DOHH2 (cell line): ENCODE data around the gene IST1.

Source experiments
- EZH2phosphoT487 ChIP-seq: fragments of 200-600 bp; sonication (generic); IDR thresholded peaks from 2 replicates; pipeline ENCODE4 v1.6.1; 2017; ENCODE audit warnings: borderline replicate concordance, mild to moderate bottlenecking, antibody characterized with exemption, low read length, moderate library complexity, mixed read lengths
- TF ChIP-seq, protein P1 (sequence below): fragments of 200-600 bp; sonication (generic); IDR thresholded peaks from one replicate; pipeline ENCODE4 v1.5.1; 2014; ENCODE audit warnings: antibody characterized with exemption, mild to moderate bottlenecking, low read depth, low read length; ENCODE audit not compliant: poor library complexity, severe bottlenecking

GRCh38 chr16:71963125-71963875 lies 68.0 kb downstream of the IST1 start:
- TF ChIP-seq, protein P1, sequence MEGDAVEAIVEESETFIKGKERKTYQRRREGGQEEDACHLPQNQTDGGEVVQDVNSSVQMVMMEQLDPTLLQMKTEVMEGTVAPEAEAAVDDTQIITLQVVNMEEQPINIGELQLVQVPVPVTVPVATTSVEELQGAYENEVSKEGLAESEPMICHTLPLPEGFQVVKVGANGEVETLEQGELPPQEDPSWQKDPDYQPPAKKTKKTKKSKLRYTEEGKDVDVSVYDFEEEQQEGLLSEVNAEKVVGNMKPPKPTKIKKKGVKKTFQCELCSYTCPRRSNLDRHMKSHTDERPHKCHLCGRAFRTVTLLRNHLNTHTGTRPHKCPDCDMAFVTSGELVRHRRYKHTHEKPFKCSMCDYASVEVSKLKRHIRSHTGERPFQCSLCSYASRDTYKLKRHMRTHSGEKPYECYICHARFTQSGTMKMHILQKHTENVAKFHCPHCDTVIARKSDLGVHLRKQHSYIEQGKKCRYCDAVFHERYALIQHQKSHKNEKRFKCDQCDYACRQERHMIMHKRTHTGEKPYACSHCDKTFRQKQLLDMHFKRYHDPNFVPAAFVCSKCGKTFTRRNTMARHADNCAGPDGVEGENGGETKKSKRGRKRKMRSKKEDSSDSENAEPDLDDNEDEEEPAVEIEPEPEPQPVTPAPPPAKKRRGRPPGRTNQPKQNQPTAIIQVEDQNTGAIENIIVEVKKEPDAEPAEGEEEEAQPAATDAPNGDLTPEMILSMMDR, result no peak
- TF ChIP-seq EZH2phosphoT487, result no peak
